GM18520 (cell line): ENCODE data around the gene DIS3L2.
"Not testable (repeated sequence)": the region's sequence is repeated elsewhere in the genome, so short reads cannot be mapped to it uniquely, and the experiment has no call there.

Experiments used
- ATAC-seq: cut with Tn5 transposase; IDR thresholded peaks from one replicate; pipeline ENCODE4 v1.9.1; 2021; ENCODE audit not compliant: unreplicated experiment

Gene DIS3L2

GRCh38 chr2:232318169-232318855 is 356.8 kb downstream of the DIS3L2 start:
- no peak for ATAC-seq

DNA sequence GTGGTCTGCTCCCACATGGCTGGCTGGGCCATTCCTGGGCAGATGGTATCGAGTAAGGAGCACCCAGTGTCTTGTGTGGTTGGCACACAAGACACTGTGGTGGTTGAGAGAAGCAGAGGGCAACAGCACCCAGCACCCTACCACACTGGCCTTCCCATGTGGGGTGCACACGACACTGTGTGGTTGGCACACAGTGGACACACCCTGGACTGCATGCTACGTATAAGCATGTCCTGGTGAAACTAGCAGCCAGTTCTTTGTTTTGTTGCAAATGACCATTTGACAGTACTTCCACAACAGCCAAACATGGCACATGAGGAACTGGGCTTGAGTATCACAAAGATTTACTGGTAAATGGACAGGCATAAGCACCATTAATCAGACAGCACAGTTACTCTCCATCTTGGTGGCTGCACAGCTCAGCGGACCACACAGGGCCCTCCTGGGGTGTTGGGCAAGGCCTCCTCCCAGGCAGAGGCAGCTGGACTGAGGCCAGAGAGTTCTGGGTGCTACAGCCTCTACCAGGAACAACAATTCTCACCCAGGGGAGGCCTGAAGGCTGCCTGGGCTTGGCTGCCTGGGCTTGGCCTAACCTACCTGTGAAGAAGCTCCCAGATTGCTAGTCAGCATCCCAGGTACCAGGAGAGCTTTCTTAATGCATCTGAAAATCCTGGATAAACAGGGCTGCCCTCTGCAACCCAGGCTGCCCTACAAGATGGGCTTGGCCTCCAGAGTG is 357.7 kb downstream of the DIS3L2 start:
- no peak for ATAC-seq

DNA sequence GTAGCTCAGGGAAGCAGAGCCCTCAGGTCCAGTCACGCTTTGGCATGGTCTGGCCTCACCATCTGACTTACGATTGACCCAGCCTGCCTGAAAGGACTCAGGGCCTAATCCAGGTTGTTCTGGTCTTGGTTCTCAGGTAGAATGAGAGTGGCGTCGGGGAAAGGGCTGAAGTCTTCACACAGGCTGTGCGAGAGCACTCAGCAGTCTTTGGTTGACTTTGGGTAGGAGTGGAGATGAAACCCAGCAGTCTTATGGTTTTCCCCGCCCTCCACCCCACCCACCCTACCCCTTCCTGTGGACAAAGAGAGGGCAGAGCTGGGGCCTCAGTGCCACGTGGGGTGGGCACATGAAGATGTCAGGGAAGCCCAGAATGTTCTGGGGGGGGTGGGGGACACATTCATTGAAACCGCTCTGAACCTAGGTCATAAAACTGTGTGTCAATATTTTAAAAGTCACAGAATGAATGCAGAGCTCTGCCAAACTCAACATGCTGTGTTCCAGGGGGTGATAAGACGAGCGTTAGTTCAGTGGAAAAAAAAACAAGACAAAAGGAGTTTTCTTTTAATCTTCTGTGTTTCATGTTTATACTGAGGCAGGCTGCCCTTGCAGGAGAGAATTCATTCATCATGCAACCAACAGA is 358.4 kb downstream of the DIS3L2 start:
- ATAC-seq, result no peak

DNA sequence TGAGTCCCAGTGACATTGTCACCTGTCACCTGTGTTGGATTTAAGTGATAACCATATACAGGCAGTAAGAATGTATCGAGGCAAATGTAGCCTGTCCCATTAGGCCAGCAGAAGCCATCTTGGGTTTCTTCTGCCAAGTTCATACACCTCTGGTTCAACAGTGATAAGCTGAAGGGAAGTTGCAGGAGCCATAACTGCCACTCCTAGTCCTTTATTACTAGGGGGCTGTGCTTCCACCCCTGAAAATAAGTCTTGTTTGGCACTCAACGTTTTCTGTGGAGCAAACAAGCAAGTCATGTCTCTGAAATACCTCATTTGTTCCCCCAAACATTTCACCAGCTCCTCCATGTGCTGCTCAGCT is 358.9 kb downstream of the DIS3L2 start:
- no peak for ATAC-seq

- ATAC-seq, result no peak
Observed at GRCh38 chr2:232321156-232321816, 359.8 kb downstream of the DIS3L2 start.

GRCh38 chr2:232321817-232322559 is 360.5 kb downstream of the DIS3L2 start:
- ATAC-seq, result no peak

DNA sequence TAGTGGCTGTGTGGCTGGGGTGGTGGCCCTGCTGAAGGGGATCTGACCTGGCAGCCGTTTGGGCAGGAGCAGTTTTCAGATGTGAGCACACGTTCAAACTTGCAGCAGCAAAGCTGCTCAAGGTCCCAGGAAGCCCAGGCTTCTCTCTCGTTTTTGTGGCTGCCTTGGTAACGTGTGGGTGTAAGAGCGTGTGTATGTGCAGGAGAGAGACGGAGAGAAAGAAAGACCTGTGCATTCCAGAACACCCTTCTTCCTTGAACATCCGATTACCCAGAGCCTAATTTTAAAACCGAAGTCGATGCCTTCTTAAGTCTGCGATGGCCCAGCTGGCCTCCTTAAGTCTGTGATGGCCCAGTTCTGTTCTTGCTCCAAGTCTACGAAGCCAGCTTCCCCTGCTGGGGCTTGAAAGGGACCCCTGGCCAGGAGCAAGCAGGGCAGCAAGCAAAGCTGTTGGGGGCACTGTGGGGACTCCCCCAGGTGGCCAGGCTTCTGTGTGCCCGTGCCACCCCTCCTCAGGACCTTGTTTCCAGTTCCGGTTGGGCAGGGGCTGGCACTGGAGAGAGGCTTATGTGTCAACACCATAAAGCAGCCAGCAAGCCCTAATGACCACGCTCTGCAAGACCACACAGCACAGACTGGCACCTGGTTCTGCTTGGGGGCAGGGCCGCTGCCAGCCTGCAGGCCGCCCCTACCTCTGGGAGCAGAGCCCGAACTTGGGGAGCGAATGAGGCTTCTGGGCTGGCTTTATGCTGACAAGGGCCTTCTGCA is 361.2 kb downstream of the DIS3L2 start:
- ATAC-seq, result no peak

GRCh38 chr2:232323328-232323650 is 361.8 kb downstream of the DIS3L2 start:
- ATAC-seq, result no peak

DNA sequence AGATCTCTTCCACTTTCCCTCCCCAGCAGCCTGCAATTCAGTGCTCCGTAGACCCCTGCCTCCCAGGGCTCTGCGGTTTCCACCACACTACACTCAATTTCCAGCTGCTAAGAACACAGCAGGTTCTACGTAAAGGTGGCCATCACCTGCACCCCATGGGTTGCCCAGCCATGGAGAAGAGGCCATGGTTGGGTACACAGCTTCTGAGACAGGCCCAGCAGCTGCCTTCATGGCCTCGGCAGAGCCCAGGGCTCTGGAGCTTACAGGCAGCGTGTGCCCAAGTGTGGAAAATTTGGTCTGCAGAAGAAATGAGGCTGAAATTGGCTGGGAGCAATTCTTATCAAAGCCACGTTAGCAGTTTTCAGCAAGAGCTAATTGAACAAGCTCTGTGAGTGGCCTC is 362.5 kb downstream of the DIS3L2 start:
- ATAC-seq, result not testable (repeated sequence)

- ATAC-seq, result no peak
Observed at GRCh38 chr2:232324778-232325177, 363.3 kb downstream of the DIS3L2 start.

- ATAC-seq, result no peak
Observed at GRCh38 chr2:232325324-232326273, 364.1 kb downstream of the DIS3L2 start.

DNA sequence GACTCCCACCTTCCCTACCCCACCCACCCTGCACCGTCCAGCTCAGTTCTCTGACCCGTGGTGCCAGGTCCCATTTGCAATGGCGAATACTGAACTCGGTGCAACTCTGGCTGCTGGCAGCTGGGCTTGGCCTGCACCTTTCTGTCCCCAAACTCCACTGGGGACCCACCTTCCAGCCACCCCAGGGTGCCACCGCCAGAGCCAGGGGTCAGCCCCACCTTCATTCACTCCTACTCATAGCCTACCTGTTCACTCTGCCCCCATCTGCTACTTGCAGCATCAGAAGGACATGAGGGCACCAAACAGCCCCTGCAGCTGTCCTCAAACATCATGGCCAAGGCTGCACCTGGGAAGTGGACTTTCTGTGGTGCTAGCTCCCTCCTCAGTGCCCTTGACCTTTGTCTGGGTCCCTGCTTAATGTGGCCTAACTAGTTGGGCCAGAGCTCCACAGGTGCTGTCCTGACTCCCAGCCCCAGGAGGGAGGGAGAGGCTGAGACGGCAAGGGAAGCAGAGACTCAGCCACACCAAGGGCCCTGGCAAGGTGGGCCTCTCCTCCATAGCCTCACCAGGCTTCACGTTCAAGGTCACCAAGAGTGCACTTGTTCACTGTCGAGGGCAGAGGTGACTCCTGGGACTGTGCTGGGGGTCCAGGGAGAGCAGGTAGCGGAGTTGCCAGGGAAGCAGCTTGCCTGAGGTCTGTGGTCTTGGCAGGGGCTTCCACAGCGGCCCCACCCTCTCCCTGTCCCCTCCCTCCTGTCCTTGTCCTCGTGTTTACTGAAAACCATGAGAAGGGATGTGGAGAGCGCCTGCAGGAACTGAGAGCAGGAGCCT is 365.0 kb downstream of the DIS3L2 start:
- ATAC-seq, result not testable (repeated sequence)

DNA sequence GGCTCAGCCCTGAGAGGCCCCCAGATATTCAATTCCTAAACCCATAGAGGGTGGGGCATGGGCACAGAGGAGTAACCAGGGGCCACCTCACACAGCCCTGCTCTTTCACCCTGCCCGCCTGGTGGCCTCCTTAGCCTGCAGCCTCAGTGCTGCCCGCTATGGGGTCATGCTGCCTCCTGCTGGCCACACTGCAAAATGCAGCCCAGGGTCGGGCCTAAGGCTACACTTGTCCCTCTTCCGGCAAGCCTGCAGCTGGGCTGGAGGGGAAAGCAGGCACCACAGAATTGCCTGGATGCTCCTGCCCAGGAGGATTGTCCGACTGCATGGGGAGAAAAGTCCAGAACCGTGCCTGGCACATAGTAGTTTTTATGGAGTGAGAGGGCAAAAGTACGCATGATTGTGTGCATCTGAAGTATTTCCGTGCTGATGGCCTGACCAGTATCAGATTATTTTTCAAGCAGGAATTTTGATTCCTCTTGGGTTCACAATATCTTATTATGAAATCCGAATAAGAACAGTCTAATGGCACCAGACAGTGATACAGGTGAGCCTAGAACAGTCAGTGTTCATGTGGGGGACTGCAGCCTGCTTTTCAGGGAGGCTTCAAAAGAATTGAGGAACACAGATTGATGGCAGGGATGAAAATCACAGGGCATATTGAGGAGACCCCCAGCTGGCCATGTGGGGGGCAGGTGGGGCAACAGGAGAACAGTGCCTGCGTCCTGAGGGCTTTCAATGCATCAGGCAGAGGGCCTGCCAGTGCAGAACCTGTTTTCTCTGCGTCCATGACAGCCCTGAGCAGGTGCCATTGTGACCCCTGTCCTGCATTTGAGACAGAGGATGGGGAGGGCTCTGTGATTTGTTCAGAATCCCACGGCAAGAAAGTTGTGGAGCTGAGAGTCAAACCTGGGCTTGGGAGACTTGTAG is 365.9 kb downstream of the DIS3L2 start:
- ATAC-seq, result no peak

DNA sequence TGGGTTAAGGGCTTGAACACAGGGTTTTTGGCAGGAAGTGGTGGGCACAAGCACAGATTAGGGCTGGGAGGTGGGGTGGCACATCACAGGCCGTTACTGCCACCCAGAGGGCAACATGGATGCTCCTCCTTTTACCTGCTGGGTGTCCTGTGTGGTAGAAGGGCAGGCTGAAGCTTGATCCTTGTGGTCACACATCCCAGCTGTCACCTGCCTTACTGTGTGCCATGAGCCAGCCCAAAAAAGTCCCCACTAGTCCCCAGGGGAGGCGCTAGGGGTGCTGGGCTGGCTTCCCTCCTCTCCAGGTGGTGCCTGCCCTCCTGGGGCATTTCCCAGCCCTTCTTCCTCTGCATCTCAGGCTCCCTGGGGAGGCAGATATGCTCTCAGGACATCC is 366.5 kb downstream of the DIS3L2 start:
- ATAC-seq, result no peak

GRCh38 chr2:232328516-232329460 is 367.3 kb downstream of the DIS3L2 start:
- ATAC-seq, result no peak

DNA sequence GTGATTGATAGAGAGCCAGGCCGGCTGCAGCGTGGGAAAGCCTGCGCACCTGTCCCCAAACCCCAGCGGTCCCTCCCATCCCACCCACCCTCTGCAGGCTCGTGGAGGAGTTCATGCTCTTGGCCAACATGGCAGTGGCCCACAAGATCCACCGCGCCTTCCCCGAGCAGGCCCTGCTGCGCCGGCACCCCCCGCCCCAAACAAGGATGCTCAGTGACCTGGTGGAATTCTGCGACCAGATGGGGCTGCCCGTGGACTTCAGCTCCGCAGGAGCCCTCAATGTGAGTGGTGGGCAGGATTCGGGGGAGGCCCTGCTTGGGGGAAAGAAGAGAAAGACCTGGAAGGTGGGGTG is 368.2 kb downstream of the DIS3L2 start:
- no peak for ATAC-seq
